ENCODE data around the gene CDC42EP3. TPM values are rescaled to one million over a fixed set of nuclear protein-coding genes. Genes with fewer than 3 reads are reported as not detected.

Gene CDC42EP3
- total and polyA plus RNA-seq, 2 experiments from 2014 or later, result 31.4 TPM

- ATAC-seq (no peak), DNase-seq (ENCODE audit: low spot score) (no peak)
- 0 out of 2 replicates have a peak overlapping the region, but pooled peaks have one; percentile 63 for H2AFZ ChIP-seq
- Mint-ChIP-seq H3K27ac (no peak overlapping the region), H3K36me3 (ENCODE audit: low read depth) (no peaks in the 10 kb centered on the region), H3K27me3 (ENCODE audit: insufficient read depth, low read depth, poor library complexity) (no peaks in the 10 kb centered on the region), H3K4me1 (no peaks in the 10 kb centered on the region; the same call in 2 of the 3 replicates), H3K4me3 (no peak overlapping the region), H3K9me3 (no peaks in the 10 kb centered on the region)
- H3K27me3 ChIP-seq (ENCODE audit: insufficient read depth), result no peaks in the 10 kb centered on the region
- no peaks in the 10 kb centered on the region for H3K36me3 ChIP-seq (ENCODE audit: insufficient read depth)
- H4K20me1 ChIP-seq (replicated peaks; ENCODE audit: insufficient read depth), result no peaks in the 10 kb centered on the region
- H3K79me2 ChIP-seq (replicated peaks; ENCODE audit: insufficient read depth), result no peaks in the 10 kb centered on the region
- H3K27ac ChIP-seq (ENCODE audit: low read depth), result no peak overlapping the region
- no peak overlapping the region for H3K4me2 ChIP-seq
- H3K9me2 ChIP-seq (ENCODE audit: insufficient read depth), result peaks cover 12% of the 10 kb centered on the region; the same call in 1 of the 2 replicates
- H3K4me1 ChIP-seq (ENCODE audit: insufficient read depth), result no peaks in the 10 kb centered on the region
- H3K4me3 ChIP-seq, result no peak overlapping the region
- no peaks in the 10 kb centered on the region for H3F3A ChIP-seq (replicated peaks; ENCODE audit: low read depth)
- no peak for TF ChIP-seq REST (IDR thresholded peaks at IDR 0.05; ENCODE audit: unreplicated experiment)
- TF ChIP-seq ZNF331 (CRISPR knock-in tag; IDR thresholded peaks at IDR 0.05; ENCODE audit: low read depth), result no peak
- no peak for TF ChIP-seq EZH2phosphoT487 (IDR thresholded peaks at IDR 0.05; ENCODE audit: unreplicated experiment)
- no peak for TF ChIP-seq CREB1 (CRISPR knock-in tag; IDR thresholded peaks at IDR 0.05; ENCODE audit: low read depth)
- no peak for TF ChIP-seq ZNF462 (CRISPR knock-in tag; IDR thresholded peaks at IDR 0.05)
- no peak for TF ChIP-seq NANOG (IDR thresholded peaks at IDR 0.05; ENCODE audit: borderline replicate concordance)
- no peak for TF ChIP-seq EZH2 (IDR thresholded peaks at IDR 0.05; ENCODE audit: low read depth, unreplicated experiment)
- no peak for TF ChIP-seq ZNF114 (CRISPR knock-in tag; IDR thresholded peaks at IDR 0.05)
- TF ChIP-seq STAT1 (IDR thresholded peaks at IDR 0.05; ENCODE audit: unreplicated experiment), result no peak
- TF ChIP-seq ETS1 (IDR thresholded peaks at IDR 0.05), result no peak
- TF ChIP-seq JUNB (IDR thresholded peaks at IDR 0.05; ENCODE audit: unreplicated experiment), result no peak
- TF ChIP-seq POLR2AphosphoS5 (IDR thresholded peaks at IDR 0.05; ENCODE audit: low read depth), result no peak
- TF ChIP-seq CTCF (conservative IDR thresholded peaks at IDR 0.05; ENCODE audit: low read depth in 2 of 2), result no peak
These were observed 52.0 kb downstream of the CDC42EP3 start for GRCh38 chr2:37619230-37619958.
